Left cardiac atrium (tissue), 4 donors: Measurements from ENCODE around the gene POT1. TPM values are rescaled to one million over a fixed set of nuclear protein-coding genes. Genes with fewer than 3 reads are reported as not detected.

Experiments used
- ATAC-seq, 2 donors: fragments of 200-7000 bp; cut with Tn5 transposase; one replicate each; pipeline ENCODE4 v1.9.1; 2020; ENCODE audit warnings: mild to moderate bottlenecking in 2 of 2, moderate library complexity in 2 of 2
- DNase-seq: peaks from one replicate; pipeline ENCODE4 v3.0.0-alpha.2; 2020
- intact Hi-C, 2 donors: fragments of 100-400 bp; cut with DNase I; formaldehyde crosslinking; loops; one replicate each; pipeline versions ENCODE4 v1.14.1 to v1.15.1; 2022 to 2023
- total RNA-seq, 2 donors: library from RNA; stranded (reverse); fragmentation: NEBNext Ultra II Directional; extraction: Animal tissue kit (Norgen Biotek cat#: 25700); gene quantifications; one replicate each; pipeline ENCODE4 v1.2.1, GENCODE V29; 2021
- donor health status: DM: no; HTN: yes; CAD: no.
- donor health status: DM: no; HTN: yes; CAD: no; lungs with severe emphysema.
- donor health status: DM: yes; HTN: yes; CAD: no.
- donor health status: Dilated cardiomyopathy.

Gene POT1
- total RNA-seq, 2 donors from 2014 or later: 10.4 to 14.1 TPM

GRCh38 chr7:124813994-124814798 lies 115.4 kb downstream of the POT1 start:
- DNase-seq (no peak), ATAC-seq (no peak)
- intact Hi-C loops: no loop called here

GRCh38 chr7:124812764-124813163 lies 116.9 kb downstream of the POT1 start:
- intact Hi-C loops: no loop called here
- DNase-seq: no peak

GRCh38 chr7:124811341-124811740 lies 118.3 kb downstream of the POT1 start:
- no peak for DNase-seq
- intact Hi-C loops: no loop called here

More at GRCh38 chr7:124812764-124813163, 116.9 kb downstream of the POT1 start:
- ATAC-seq: no peak

GRCh38 chr7:124810605-124811004 lies 119.0 kb downstream of the POT1 start:
- ATAC-seq (no peak), DNase-seq (no peak)
- intact Hi-C loops: no loop called here

More at GRCh38 chr7:124811341-124811740, 118.3 kb downstream of the POT1 start:
- ATAC-seq: no peak

GRCh38 chr7:124808206-124808605 lies 121.4 kb downstream of the POT1 start:
- ATAC-seq: no peak
- intact Hi-C loops: no loop called here

GRCh38 chr7:124801330-124801895 lies 128.2 kb downstream of the POT1 start:
- ATAC-seq (no peak), DNase-seq (no peak)
- intact Hi-C loops: no loop called here

More at GRCh38 chr7:124808206-124808605, 121.4 kb downstream of the POT1 start:
- no peak for DNase-seq

- intact Hi-C loops: no loop called here
- no peak for DNase-seq
- ATAC-seq: no peak
Measured at GRCh38 chr7:124800386-124800785, 129.2 kb downstream of the POT1 start.

- DNase-seq (no peak), ATAC-seq (no peak)
- intact Hi-C loops: loop anchor here in 1 of 2 donors (10.0 kb wide), 1 partner anchor 635 kb away; no protein-coding TSS in a partner anchor
Measured at GRCh38 chr7:124799448-124799847, 130.2 kb downstream of the POT1 start.

- intact Hi-C loops: loop anchor here in 1 of 2 donors (10.0 kb wide), 1 partner anchor 632 kb away; no protein-coding TSS in a partner anchor
- DNase-seq (no peak), ATAC-seq (no peak)
Measured at GRCh38 chr7:124796771-124797170, 132.9 kb downstream of the POT1 start.

- intact Hi-C loops: loop anchor here in 1 of 2 donors (10.0 kb wide), 1 partner anchor 628 kb away; no protein-coding TSS in a partner anchor
- DNase-seq: no peak
- no peak for ATAC-seq
Measured at GRCh38 chr7:124792696-124793095, 136.9 kb downstream of the POT1 start.

- intact Hi-C loops: loop anchor here in 1 of 2 donors (10.0 kb wide), 1 partner anchor 627 kb away; no protein-coding TSS in a partner anchor
- DNase-seq: no peak
- ATAC-seq: no peak
Measured at GRCh38 chr7:124792002-124792401, 137.6 kb downstream of the POT1 start.

GRCh38 chr7:124791426-124791825 lies 138.2 kb downstream of the POT1 start:
- DNase-seq: no peak
- ATAC-seq: no peak
- intact Hi-C loops: loop anchor here in 1 of 2 donors (10.0 kb wide), 1 partner anchor 627 kb away; no protein-coding TSS in a partner anchor

GRCh38 chr7:124790645-124791044 lies 139.0 kb downstream of the POT1 start:
- intact Hi-C loops: loop anchor here in 1 of 2 donors (10.0 kb wide), 1 partner anchor 626 kb away; no protein-coding TSS in a partner anchor
- ATAC-seq: no peak

GRCh38 chr7:124785994-124786393 lies 143.6 kb downstream of the POT1 start:
- ATAC-seq: no peak
- intact Hi-C loops: loop anchor here in 1 of 2 donors (2.0 to 10.0 kb wide), 3 partner anchors 615 to 821 kb away; no protein-coding TSS in a partner anchor
- DNase-seq: no peak

More at GRCh38 chr7:124790645-124791044, 139.0 kb downstream of the POT1 start:
- DNase-seq: no peak

GRCh38 chr7:124784879-124785818 lies 144.5 kb downstream of the POT1 start:
- DNase-seq: peak; percentile 40
- peak; percentile 75 to 84 for ATAC-seq
- intact Hi-C loops: loop anchor here in 1 of 2 donors (2.0 to 10.0 kb wide), 3 partner anchors 614 to 820 kb away; no protein-coding TSS in a partner anchor

GRCh38 chr7:124783271-124783670 lies 146.4 kb downstream of the POT1 start:
- DNase-seq: no peak
- no peak for ATAC-seq
- intact Hi-C loops: loop anchor here in 1 of 2 donors (10.0 kb wide), 1 partner anchor 818 kb away; no protein-coding TSS in a partner anchor

- intact Hi-C loops: loop anchor here in 1 of 2 donors (10.0 kb wide), 1 partner anchor 817 kb away; no protein-coding TSS in a partner anchor
- no peak for ATAC-seq
- no peak for DNase-seq
Measured at GRCh38 chr7:124781907-124782734, 147.5 kb downstream of the POT1 start.

- ATAC-seq: no peak
- intact Hi-C loops: loop anchor here in 1 of 2 donors (10.0 kb wide), 1 partner anchor 817 kb away; no protein-coding TSS in a partner anchor
- DNase-seq: no peak
Measured at GRCh38 chr7:124781418-124781817, 148.2 kb downstream of the POT1 start.
